GM03348 (cell line): Measurements from ENCODE around the gene C9orf50.
A peak's percentile ranks its signal among the peaks of the same experiment; 100 is the strongest.
"Not testable (repeated sequence)": the region's sequence is repeated elsewhere in the genome, so short reads cannot be mapped to it uniquely, and the experiment has no call there.

Experiments
- DNase-seq: peaks from one replicate; pipeline ENCODE4 v3.0.0; 2012; ENCODE audit warnings: low spot score

C9orf50 gene

GRCh38 chr9:129620669-129621295 lies at the start of gene C9orf50:
Gene C9orf50, minus strand, starts transcription at chr9:129621101. Its CDS starts 527 bp downstream, at chr9:129620574.
- DNase-seq = no peak

GRCh38 chr9:129669946-129670345 lies 49.0 kb upstream of the C9orf50 start:
- peak; percentile 56 for DNase-seq

GRCh38 chr9:129669141-129669718 lies 48.3 kb upstream of the C9orf50 start:
- DNase-seq = peak; percentile 84

GRCh38 chr9:129667850-129668249 lies 46.9 kb upstream of the C9orf50 start:
- peak; percentile 69 for DNase-seq

DNA sequence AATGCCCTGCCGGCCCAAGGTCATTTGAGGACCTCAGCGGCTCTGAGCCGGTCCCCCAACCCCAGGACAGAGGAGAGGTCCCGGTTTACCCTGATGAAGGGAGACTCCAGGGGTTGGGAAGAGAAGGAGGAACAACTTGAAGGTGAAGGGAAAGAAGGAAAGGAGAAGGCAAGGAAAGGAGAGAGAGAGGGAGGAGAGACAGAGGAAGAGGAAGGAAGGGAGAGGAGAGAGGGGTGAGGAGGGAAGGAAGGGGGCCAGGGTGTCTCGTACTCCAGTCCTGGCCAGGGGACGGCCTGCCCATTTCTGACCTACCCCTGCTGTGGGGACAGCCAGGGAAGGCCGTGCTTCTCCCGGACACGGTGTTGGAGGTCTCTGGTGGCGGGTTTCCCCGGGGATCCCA lies 46.5 kb upstream of the C9orf50 start:
- no peak for DNase-seq

- DNase-seq = no peak
These were observed 45.7 kb upstream of the C9orf50 start for GRCh38 chr9:129666575-129666974.

GRCh38 chr9:129665814-129666520 lies 45.1 kb upstream of the C9orf50 start:
- peak; percentile 52 for DNase-seq

GRCh38 chr9:129665389-129665775 lies 44.5 kb upstream of the C9orf50 start, which contains the start of gene PRRX2:
Gene PRRX2, plus strand, starts transcription at chr9:129665647. Its CDS starts 221 bp downstream, at chr9:129665868.
- peak; percentile 91 for DNase-seq

GRCh38 chr9:129664746-129665388 lies 44.0 kb upstream of the C9orf50 start:
- DNase-seq = peak; percentile 73

GRCh38 chr9:129662239-129662638 lies 41.3 kb upstream of the C9orf50 start:
- DNase-seq = not testable (repeated sequence)

DNA sequence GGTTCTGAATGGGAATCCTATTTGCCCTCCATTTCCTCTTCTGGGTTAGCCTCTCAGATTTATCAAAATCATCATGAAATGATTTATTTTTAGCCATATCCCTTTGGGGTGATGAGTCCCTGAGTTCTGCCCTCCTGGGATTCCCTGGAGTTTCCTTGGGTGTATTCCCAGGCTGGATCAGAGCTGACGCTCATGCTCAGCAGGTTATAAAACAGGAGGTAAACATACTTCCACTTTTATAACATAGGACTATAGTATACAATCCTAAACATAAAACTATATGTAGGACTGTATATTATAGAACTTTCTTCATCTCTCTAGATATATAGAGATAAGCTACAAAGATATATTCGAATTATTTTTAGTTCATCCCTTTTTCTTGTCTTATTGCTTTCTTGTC lies 40.1 kb upstream of the C9orf50 start:
- no peak for DNase-seq

- DNase-seq = no peak
These were observed 36.0 kb upstream of the C9orf50 start for GRCh38 chr9:129656795-129657390.

DNA sequence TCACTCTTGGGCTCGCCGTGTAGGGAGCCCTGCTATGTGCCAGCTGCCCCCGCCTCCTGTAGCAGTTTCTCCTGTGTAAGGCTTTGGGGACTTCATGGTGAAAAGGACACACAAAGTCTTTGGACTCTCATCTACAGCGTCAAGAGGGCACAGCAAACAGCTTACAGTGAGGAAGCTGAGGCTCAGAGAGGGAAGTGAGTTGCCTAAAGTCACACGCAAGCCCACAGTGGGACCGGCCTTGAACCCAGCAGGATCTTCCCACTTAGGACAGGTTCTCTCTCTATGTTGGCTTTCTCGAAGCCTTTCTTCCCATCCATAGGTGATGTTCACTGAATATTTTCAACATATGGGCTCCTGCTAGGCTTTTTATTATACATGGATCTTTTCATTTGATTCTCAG lies 34.8 kb upstream of the C9orf50 start:
- DNase-seq = no peak

DNA sequence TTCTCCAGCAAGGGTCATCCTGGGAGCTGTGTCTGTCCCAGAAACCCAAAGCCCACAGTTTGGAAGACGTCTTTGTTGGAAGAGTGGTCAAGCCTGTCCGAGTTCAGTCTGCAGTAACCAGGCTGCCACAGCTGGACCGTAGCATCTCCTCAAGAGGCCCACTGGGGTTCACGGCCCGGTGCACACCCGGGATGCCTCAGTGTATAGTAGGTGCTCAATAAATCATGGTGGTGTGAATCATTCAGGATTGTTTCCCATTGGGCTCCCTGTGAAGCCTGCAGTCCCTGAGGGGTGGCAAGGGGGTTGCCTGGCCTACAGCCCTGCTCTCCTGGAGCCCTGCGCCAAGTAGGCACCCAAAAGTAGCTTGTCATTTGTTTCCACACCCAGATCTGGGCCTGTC lies 34.3 kb upstream of the C9orf50 start:
- no peak for DNase-seq

DNA sequence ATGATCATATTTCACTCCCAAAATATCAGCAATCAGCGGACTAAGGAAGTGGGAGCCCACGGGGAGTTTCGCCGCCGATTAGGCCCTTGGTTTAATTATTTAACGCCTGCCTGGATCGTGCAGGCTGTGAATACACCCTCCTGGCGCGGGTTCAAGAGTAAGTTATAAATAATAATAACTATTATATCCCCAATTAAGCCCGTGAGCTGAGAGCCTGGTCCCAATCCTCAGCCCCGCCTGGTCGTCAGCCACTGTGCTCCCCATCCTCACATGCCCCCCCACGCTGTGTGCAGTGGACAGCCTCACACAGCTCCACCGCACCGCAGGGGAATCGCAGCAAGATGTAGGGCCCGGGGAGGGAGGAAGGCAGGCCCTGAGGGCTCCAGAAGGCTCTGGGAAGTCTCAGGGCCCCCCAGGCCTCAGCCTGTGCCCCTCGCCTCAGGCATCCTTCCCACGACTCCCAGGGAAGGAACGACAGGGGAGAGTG lies 33.7 kb upstream of the C9orf50 start:
- no peak for DNase-seq

- no peak for DNase-seq
These were observed 33.1 kb upstream of the C9orf50 start for GRCh38 chr9:129653823-129654553.

GRCh38 chr9:129650680-129651235 lies 29.9 kb upstream of the C9orf50 start:
- no peak for DNase-seq

- peak; percentile 53 for DNase-seq
These were observed 29.1 kb upstream of the C9orf50 start for GRCh38 chr9:129649726-129650679.

GRCh38 chr9:129648764-129649115 lies 27.8 kb upstream of the C9orf50 start:
- DNase-seq = no peak
